Measurements from ENCODE around the gene DMRT1.

- TF ChIP-seq CTCF (tag by site-specific recombination; IDR thresholded peaks at IDR 0.05) (no peak), ZNF24 (tag by site-specific recombination; IDR thresholded peaks at IDR 0.05) (no peak), ZNF596 (tag by site-specific recombination; IDR thresholded peaks at IDR 0.05) (0 out of 2 replicates have a peak, but pooled peaks have one; percentile 10), AEBP2 (tag by site-specific recombination; IDR thresholded peaks at IDR 0.05; ENCODE audit: borderline replicate concordance) (no peak), ZNF10 (tag by site-specific recombination; IDR thresholded peaks at IDR 0.05) (no peak), ZNF132 (tag by site-specific recombination; IDR thresholded peaks at IDR 0.05; ENCODE audit: borderline replicate concordance) (no peak), ZNF785 (tag by site-specific recombination; IDR thresholded peaks at IDR 0.05) (no peak), ZNF704 (tag by site-specific recombination; IDR thresholded peaks at IDR 0.05) (no peak), ZFP37 (tag by site-specific recombination; IDR thresholded peaks at IDR 0.05) (no peak), ZBTB49 (tag by site-specific recombination; IDR thresholded peaks at IDR 0.05; ENCODE audit: low read depth) (no peak)
Measured at GRCh38 chr9:969310-970150, 128.0 kb downstream of the DMRT1 start.

Data from HEK293 (cell line).